Testis (tissue), 3 donors: Measurements from ENCODE around the gene TNFAIP8. TPM values are rescaled to one million over a fixed set of nuclear protein-coding genes. Genes with fewer than 3 reads are reported as not detected.

Source experiments
- DNase-seq: peaks from one replicate; pipeline ENCODE4 v3.0.0-alpha.2; 2019
- H3K27ac ChIP-seq, 2 donors: fragments of 200-600 bp; sonication (generic); one replicate each; pipeline ENCODE4 v1.5.1; 2019
- H3K27me3 ChIP-seq: fragments of 200-600 bp; sonication (generic); one replicate; pipeline ENCODE4 v1.5.1; 2019
- H3K36me3 ChIP-seq: fragments of 200-600 bp; sonication (generic); one replicate; pipeline ENCODE4 v1.5.1; 2017; ENCODE audit warnings: low read depth; ENCODE audit errors: missing control alignments
- H3K4me1 ChIP-seq: fragments of 200-600 bp; sonication (generic); one replicate; pipeline ENCODE4 v1.5.1; 2019
- H3K4me3 ChIP-seq, 2 donors: fragments of 200-600 bp; sonication (generic); one replicate each; pipeline ENCODE4 v1.5.1; 2017 to 2019
- H3K9me3 ChIP-seq: fragments of 200-600 bp; sonication (generic); one replicate; pipeline ENCODE4 v1.5.1; 2017
- POLR2A ChIP-seq: fragments of 450-650 bp; IDR thresholded peaks from one replicate; pipeline ENCODE4 v1.6.1; 2017; ENCODE audit warnings: antibody characterized with exemption, mild to moderate bottlenecking, moderate library complexity
- WGBS, 2 donors: methylation state at CpG; one replicate each; pipeline ENCODE4 v1.1.5; 2018; 5-methylcytosine and 5-hydroxymethylcytosine counted together
- intact Hi-C: fragments of 100-400 bp; cut with DNase I; formaldehyde crosslinking; loops from one replicate; pipeline ENCODE4 v1.15.1; 2023; ENCODE audit warnings: low total_unique reads
- polyA plus RNA-seq: library from polyadenylated mRNA; stranded (reverse); fragments of 350-450 nt; fragmentation: Illumina TruSeq; extraction: RNeasy Lipid Tissue Mini Kit (QIAGEN cat#74804); gene quantifications from one replicate; pipeline ENCODE4 v1.2.3, GENCODE V29; 2014; ENCODE audit warnings: low read depth, low replicate concordance; ENCODE audit not compliant: insufficient read depth
- total RNA-seq, 2 donors: library from RNA; depleted of rRNA; stranded (reverse); fragments of >200 nt; gene quantifications; one replicate each; pipeline ENCODE4 v1.2.3, GENCODE V29; 2016
- TF ChIP-seq, protein P1 (sequence below), 3 experiments: fragments of 450-650 bp in 2 of 3; fragments of 200-600 bp in 1 of 3; sonication (generic) in 1 of 3; IDR thresholded peaks; one replicate each; pipeline ENCODE4 v1.5.1; 2016 to 2019; ENCODE audit warnings: antibody characterized with exemption in 3 of 3, mild to moderate bottlenecking in 2 of 3, moderate library complexity in 1 of 3

The TNFAIP8 gene
- total and polyA plus RNA-seq, 3 donors from 2014 or later, result 6.3 to 14.0 (median 8.2) TPM

DNA sequence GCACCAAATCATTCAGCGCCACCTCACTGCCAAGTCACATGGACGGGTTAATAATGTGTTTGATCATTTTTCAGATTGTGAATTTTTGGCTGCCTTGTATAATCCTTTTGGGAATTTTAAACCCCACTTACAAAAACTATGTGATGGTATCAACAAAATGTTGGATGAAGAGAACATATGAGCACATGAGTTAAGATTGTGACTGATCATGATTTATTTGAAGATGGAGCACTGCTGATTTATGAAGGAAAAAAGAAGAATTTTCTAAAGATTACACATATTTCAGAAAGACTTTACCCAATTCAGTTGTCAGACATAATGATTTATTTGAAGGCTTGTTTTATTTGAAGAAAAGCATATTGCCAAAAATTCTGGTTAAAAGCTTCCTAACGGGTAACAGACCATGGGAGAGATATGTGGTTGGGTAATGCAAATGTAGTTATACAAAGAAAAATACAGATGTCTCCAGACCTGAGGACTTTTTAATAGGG lies 37.4 kb downstream of the TNFAIP8 start:
- Histone ChIP-seq H3K4me1 (peaks cover 7% of the 10 kb centered on the region), H3K36me3 (no peaks in the 10 kb centered on the region), H3K27me3 (no peaks in the 10 kb centered on the region), H3K9me3 (no peaks in the 10 kb centered on the region), H3K4me3 (no peak overlapping the region), H3K27ac (no peak overlapping the region)
- TF ChIP-seq POLR2A, result no peak
- TF ChIP-seq, protein P1, sequence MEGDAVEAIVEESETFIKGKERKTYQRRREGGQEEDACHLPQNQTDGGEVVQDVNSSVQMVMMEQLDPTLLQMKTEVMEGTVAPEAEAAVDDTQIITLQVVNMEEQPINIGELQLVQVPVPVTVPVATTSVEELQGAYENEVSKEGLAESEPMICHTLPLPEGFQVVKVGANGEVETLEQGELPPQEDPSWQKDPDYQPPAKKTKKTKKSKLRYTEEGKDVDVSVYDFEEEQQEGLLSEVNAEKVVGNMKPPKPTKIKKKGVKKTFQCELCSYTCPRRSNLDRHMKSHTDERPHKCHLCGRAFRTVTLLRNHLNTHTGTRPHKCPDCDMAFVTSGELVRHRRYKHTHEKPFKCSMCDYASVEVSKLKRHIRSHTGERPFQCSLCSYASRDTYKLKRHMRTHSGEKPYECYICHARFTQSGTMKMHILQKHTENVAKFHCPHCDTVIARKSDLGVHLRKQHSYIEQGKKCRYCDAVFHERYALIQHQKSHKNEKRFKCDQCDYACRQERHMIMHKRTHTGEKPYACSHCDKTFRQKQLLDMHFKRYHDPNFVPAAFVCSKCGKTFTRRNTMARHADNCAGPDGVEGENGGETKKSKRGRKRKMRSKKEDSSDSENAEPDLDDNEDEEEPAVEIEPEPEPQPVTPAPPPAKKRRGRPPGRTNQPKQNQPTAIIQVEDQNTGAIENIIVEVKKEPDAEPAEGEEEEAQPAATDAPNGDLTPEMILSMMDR (IDR thresholded peaks at IDR 0.05), result no peak
- DNase-seq, result no peak
- 65 to 93% methylated on average over 3 of the region's 3 CpGs for WGBS, 2 donors
- intact Hi-C loops, result no loop called here

DNA sequence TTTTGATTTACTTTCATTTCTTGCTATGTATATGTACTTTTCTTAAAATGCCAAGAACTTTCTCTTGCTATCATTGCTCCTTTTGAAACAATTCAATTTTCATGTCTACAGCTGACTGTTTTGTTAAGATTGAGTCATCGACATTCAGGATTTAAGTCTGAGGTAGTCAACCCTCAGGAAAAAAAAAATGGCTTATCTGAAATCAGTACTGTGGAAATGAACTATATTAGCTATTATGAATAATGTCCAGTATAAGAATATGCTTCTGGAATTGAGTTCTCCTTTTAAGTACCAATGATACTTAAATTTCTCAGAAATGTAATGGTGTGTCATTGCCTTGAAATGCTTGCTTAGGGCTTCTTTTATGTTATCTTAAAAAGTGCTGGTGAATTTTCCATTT lies 37.9 kb downstream of the TNFAIP8 start:
- no peaks in the 10 kb centered on the region for H3K27me3 ChIP-seq
- 80 to 96% methylated on average over 1 of the region's 1 CpG for WGBS, 2 donors
- no peak overlapping the region for H3K27ac ChIP-seq
- no peaks in the 10 kb centered on the region for H3K36me3 ChIP-seq
- peaks cover 6% of the 10 kb centered on the region for H3K4me1 ChIP-seq
- no peaks in the 10 kb centered on the region for H3K9me3 ChIP-seq
- H3K4me3 ChIP-seq, result no peak overlapping the region
- no peak for TF ChIP-seq POLR2A
- TF ChIP-seq, protein P1 (IDR thresholded peaks at IDR 0.05), result no peak
- DNase-seq, result no peak
- intact Hi-C loops, result no loop called here

DNA sequence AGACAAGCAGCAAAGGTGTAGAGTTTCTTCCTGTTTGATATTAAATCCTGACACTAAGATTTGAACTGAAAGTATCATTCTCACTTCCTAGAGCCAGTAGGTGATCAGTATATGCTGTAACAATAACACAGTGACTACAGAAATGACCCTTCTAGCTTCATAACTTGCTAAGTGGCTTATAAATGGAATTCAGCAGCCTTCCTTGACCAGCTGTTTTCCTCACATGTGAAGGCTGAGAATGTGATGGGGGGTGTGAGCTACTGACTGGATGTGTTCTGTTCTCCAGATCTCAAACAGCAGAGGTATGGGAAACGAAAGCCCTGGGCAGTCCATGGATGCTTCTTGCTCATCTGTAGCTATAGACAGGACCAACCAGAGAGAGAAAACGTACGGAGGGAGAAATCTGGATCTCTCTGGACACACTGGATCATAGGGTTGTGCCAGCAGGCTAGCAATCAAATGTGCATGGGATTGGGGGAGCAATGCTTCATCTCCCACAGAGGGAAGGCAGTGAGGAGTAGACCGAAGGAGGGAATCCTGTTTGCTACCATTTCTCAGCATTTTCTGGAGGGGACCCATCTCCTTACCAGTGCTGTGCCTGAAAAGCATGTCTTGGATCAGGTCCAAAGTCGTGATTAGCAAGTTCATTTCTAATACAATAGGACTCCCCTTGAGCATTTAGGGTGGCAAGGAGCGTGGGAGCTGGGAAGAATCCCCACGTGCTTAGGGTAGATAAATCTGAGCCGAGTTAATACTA lies 39.4 kb downstream of the TNFAIP8 start:
- DNase-seq, result no peak
- H3K36me3 ChIP-seq, result no peaks in the 10 kb centered on the region
- intact Hi-C loops, result no loop called here
- H3K4me3 ChIP-seq, result no peak overlapping the region
- no peak overlapping the region for H3K27ac ChIP-seq
- H3K27me3 ChIP-seq, result no peaks in the 10 kb centered on the region
- H3K9me3 ChIP-seq, result no peaks in the 10 kb centered on the region
- H3K4me1 ChIP-seq, result peaks cover 6% of the 10 kb centered on the region
- no peak for TF ChIP-seq POLR2A
- TF ChIP-seq, protein P1 (IDR thresholded peaks at IDR 0.05), result no peak
- WGBS, 2 donors, result 77 to 84% methylated on average over 7 to 8 of the region's 8 CpGs

DNA sequence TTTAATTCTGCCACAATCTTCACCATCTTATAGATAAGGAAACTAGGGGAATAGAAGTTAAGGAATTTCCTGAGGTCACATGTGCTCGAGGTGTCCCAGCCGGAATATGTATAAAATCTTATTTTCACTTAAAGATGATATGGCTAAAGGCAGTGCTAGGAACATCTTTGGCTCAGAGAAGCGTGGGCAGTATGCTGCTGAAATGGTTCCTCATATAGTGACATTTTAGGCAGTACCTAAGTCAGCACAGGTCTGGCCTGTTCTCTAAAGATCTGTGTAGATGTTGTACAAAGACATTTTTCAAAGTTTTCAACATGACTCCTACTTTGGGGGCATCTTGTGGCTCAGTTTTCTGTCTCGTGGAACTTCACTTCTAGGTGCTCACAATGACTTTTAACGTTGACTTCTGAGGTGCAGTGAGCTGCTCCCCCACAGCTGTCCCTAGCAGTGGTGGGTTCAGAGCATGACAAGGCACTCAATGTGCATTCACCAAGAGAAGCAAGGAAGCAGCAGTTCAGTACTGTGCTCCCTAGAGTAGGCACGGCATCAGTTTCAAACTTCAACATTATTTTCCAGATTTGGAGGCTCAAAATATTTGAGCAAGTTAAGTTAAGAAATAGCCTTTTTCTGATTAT lies 40.3 kb downstream of the TNFAIP8 start:
- H3K4me3 ChIP-seq, result no peak overlapping the region
- no peaks in the 10 kb centered on the region for H3K27me3 ChIP-seq
- H3K9me3 ChIP-seq, result no peaks in the 10 kb centered on the region
- intact Hi-C loops, result no loop called here
- H3K27ac ChIP-seq, result no peak overlapping the region
- TF ChIP-seq, protein P1 (IDR thresholded peaks at IDR 0.05), result no peak
- TF ChIP-seq POLR2A, result no peak
- WGBS, 2 donors, result 88 to 92% methylated on average over 6 of the region's 6 CpGs
- peaks cover 6% of the 10 kb centered on the region for H3K4me1 ChIP-seq
- H3K36me3 ChIP-seq, result no peaks in the 10 kb centered on the region
- no peak for DNase-seq
